HuH-7 (cell line): Measurements from ENCODE around the gene VIPR2.

Experiments used
- DNase-seq: peaks from one replicate; pipeline ENCODE4 v3.0.0; 2011; ENCODE audit warnings: low spot score

VIPR2 gene

DNA sequence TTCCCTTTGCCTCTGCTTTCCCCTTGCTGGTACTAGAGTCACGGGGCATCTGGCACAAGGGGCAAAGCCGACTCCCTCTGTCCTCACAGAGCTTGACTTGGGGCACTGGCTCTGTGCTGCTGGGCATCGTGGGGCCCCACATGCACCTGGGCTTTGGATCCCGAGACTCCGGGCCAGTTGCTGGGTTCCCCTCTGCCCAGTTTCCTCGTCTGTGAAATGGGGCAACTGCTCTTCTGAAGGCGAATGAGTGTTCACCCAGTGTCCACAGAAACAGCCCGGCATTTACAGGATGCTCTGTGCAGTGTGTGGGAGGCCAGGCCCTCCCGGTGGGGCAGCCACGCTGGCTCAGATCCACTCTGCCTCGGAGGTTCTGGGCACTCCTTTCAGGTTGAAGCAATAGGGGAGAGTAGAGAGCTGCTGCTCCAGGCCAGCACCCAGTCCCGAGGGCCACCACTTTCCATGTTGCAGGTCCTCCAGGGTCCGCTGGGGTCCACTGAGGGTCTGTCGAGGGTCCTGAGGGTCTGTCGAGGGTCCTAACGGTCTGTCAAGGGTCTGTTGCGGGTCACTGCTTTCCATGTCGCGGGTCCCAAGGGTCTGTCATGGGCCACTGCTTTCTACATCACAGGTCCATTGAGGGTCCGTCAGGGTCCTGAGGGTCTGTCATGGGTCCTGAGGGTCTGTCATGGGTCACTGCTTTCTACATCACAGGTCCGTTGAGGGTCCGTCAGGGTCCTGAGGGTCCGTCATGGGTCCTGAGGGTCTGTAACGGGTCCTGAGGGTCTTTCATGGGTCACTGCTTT lies 103.6 kb downstream of the VIPR2 start:
- no peak for DNase-seq

DNA sequence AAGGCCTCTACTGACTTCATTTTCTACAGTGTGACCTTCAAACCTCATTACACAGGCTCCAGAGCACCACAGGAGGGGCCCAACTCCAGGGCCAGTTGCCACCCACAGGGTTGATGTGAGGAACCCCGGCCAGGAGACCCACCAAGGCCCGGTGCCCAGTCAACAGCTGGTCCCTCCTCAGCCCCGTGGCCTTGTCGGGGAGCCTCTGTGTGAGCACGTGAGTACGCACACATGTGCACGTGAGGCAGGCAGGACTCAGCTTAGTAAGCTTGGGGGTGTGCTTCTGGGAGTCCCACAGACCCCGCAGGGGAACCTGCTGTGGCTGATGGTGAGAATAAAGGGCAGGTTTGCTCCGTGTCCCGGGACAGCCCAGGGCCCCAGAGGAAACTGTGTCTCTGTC lies 104.5 kb downstream of the VIPR2 start:
- no peak for DNase-seq

DNA sequence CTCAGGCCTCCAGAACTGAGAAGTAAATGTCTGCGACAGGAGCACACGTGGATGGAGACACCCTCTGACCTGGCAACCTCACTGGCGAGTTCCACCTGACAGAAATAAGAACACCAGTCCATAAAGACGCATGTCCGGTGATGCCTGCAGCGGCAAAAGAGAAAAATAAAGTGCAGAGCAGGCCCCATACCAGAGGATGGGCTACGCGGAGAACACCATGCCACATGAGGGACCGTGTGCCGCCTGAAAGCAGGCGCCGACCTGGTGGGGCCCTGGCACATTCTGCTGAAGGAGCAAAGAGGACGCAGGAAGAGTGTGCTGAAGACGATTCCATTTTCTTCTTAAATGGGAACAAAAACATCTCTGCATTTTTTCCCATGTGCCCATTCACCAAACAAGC lies 105.0 kb downstream of the VIPR2 start:
- DNase-seq, result no peak

DNA sequence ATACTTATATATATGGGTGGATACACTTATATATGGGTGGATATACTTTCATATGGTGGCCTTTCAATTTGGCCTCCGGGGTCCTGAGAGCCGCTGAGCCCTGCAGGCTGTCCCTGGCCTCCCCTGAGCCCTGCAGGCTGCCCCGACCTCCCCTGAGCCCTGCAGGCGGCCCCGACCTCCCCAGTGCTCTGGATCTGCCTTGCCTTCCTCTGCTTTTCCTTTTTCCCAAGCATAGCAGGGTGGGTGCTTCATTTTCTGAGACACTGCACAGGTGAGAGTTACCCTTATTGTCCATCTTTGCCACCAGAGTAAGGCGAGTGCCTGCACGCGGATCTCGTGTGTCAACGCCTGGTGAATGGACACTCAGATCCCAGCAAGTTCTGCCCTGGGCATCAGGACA lies 106.6 kb downstream of the VIPR2 start:
- DNase-seq, result no peak

DNA sequence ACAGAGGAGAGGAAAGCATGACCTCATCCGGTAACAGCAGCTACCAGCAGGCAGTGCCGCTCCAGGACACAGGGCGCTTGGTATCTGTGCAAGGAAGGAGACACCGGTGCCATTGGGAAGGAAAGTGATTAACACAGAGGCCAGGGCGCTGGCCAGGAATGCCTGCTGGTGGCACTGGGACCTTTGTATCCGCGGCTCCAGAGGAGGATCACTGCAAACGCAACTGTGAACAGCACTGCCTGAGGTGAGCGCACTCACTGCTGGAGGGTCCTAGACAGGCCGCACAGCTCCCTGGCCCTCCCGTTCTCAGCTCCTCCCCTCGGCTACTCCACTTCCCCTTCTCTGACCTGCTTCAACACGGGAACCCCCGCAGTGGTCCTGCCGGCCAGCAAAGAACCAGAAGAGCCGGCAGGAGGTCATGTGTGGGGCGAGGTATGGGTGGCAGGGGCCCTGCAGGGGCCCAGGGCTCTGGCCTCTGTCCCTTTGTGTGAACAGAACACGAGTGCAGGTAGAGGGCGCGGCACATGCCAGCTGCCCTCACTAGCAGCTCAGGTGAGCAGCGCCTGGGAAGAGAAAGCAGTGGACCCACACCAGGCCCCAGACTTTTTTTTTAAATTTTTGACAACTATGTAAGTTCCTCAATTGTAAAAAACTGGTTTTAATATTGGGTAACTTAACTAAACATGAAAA lies 107.6 kb downstream of the VIPR2 start:
- DNase-seq, result no peak

DNA sequence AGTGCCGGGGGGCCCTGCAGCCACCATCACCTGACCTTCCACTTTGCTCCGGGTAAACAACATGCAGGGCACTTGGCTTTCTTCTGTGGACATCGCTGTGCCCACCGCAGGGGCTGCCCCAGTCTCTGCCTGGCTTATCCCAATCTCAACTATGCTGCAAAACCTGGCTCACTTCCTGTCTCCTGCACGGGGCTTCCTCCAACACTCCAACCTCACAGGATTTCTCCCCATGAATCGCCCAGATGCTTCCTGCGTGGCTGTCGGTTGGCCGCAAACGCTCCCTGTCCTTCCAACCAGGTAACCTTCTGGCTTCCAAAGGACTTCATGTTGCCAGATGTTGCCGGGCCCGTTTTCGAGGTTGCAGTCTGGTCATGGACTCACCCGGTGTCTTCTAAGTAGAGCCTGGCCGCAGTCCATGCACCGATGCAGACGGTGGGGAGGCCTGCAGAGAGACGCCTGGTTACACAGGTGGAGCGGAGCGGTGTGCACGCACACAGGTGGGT lies 109.0 kb downstream of the VIPR2 start:
- DNase-seq, result no peak

DNA sequence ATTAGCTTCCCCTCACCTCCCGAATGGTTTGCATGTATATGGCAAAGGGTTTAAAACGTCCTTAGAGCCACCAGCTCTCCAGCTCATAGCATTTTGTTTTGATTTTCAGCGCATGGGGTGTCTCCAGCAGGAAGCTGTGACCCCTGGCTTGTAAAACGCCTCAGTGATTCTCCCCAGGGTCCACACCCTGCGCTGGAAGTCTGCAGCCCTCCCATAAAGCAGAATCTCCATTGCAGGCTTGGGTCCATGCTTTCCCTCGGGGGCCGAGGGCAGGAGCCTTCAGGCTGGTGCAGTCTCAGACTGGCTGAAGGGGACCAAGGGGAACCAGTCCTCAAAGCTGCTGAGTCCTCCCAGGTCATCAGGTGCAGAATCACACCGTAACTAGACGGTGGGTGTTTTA lies 109.7 kb downstream of the VIPR2 start:
- DNase-seq, result no peak

DNA sequence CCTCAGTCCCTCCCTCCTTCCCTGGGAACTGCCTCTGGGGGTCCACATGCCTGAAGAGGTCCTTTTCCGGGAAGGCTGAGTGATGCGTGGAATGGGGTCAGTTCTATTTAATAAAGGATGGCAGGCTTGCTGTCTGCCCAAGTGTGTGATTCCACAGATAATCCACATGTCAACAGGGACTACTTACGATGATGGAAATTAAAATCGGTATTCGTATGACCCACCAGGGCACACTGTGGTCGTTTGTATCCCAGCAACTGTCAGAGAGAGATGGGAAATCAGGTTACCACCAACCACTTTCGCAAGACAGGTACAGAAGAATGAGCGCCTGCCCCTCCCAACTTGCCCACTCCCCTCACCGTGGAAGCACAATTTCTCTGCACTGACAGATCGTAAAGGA lies 110.3 kb downstream of the VIPR2 start:
- no peak for DNase-seq

DNA sequence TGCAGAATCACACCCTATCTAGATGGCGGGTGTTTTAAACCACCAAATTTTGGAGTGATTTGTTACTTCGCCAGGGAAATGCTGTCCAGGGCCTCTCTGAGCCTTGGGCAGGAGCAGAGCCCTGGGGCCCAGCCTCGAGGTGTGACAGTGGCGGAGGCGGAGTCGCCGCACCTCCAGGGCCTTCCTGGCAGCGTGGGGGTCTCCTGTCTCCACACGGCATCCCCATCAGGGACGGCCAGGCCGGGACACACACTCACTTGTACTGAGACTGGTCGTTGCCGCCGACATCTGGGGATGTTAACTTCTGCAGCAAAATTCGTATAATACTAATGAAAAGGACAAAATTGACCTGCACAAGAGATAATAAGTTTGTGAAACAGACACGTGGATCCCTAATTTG lies 110.7 kb downstream of the VIPR2 start:
- DNase-seq, result no peak

DNA sequence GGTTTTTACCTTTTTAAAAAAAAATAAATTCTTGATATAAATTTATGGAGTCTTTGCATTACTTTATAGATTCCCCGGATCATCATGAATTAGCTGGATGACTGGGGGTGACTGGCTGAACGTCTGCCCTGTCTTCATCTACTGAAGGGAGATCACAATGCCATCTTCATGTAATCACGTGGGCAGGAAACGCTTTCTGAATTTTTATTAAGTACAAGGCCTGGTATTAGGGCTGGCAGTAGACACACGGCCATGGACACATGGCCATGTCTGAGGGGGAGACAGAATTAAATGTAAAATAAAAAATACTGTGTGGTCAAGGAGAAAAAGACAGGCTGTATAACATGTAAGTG lies 111.2 kb downstream of the VIPR2 start:
- no peak for DNase-seq

DNA sequence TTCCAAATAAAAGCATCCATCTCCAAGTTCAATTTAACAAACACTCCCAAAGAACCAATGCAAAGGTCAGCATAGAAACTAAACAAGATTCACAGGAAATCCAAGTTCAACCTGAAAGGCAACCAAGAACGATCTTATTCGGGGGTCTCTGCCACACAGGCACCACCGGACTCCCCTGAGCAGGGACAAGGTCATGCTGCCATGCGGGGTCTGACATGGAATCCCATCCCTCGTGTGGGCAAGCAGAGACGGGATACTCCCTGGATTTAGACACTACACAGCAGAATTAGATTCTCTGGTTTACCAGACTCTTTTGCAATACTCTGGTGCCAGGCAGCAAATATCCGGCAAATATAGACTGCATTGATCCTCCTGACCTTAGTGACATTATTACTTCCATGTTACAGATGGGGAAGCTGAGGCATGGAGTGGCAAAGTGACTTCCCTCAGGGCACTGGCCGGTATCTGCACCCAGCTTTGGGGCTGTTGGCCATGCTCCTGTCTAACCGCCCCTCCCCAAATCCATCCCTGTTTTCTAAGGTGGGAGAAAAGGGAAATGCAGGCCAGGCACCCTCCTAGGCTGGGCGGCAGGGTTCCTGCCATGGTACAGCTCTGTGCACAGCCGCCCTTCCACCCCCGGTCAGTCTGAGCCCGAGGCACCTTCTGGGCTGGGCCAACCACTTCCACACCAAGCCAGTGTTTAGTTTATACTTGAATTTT lies 111.8 kb downstream of the VIPR2 start:
- DNase-seq, result no peak

DNA sequence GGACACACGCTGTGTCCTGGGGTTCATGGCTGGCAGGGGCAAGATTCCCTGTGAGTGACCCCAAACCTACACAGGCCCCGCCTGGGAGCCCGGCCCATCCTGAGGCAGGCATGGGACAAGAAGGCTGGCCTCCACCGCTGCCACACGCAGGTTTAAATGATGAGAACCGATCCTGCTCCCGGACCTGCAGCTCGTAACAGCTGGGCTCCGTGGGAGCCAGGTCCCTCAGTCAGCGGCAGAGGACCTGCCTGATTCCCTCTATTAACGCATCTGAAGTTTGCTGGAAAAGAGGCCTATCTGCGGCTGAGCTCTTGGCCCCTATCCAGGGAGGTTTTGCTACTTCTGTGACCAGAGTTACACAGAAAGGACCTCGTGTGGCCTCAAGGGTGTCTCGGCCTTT lies 112.3 kb downstream of the VIPR2 start:
- no peak for DNase-seq

DNA sequence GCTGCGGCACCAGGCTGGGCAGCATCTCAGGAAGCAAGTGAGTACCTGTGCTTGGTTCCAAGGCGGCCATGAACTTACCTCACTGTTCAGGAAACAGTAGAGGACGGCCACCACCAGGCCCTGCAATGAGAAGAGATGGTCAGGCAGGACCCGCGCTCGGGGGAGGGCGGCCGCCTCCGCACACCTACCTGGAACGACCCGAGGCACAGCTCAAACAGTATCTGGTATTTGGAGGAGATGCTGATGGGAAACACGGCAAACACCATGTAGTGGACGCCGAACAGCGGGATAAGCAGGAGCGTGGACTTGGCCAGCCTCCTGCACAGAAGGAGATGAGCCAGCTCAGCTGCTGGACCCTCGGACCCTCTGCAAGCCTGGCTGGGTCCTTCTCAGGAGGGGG lies 112.9 kb downstream of the VIPR2 start:
- DNase-seq, result no peak

DNA sequence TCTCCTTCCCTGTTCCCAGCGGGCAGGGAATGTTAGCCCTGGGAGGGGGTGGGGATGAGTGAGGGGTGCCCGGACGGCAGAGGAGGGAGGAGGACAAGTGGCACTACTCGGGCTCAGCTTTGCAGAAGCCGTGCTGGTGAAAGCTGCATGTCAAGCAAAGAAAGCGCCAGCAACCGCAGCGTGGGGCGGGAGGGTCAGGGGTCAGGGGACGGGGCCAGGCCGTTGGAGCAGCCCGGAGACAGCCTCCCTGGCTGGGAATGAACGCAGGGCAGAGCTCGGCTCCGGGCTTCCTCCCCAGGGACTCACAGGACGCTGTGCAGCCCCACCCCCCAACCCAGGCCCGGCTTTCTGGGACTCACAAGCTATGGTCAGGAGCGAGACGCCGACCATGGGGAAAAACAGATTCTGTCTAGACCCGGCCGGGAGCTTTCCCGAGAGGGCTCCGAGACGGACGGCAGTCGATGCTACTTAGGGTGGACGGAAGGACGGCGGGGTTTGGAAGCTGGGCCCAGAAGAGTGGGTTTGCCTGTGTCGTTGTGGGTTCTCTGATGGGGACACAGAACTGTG lies 113.4 kb downstream of the VIPR2 start:
- DNase-seq, result peak; percentile 47

DNA sequence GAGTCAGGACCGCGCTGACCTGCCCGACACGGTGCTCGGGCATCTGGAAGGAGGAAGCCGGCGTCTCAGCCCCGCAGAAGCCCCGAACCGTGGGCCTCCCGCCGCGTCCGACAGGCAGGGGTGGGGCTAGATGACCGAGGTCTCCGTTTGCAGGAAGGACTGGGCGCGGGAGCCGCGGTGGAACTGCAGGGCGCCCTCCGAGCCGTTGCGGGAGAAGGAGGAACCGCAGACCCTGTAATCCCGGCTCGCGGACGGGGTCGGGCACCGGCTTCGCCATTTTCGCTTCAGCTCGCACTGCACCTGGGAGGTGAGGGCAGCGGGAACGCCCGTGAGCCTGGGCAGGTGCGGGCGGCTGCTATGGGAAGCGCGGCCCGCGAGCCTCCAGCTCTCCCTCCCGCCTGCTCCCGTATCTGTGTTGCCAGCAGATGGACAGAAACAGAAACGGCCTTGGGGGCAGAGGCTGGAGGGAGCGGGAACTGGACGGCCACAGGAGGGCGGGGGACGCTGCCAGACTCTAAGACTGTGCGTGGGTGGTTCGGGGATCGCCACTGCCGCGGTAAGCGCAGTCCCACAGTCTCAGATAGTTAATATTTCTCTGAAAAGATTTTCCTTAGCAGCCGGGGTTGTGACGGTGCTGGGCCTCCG lies 114.1 kb downstream of the VIPR2 start:
- DNase-seq, result peak; percentile 88

DNA sequence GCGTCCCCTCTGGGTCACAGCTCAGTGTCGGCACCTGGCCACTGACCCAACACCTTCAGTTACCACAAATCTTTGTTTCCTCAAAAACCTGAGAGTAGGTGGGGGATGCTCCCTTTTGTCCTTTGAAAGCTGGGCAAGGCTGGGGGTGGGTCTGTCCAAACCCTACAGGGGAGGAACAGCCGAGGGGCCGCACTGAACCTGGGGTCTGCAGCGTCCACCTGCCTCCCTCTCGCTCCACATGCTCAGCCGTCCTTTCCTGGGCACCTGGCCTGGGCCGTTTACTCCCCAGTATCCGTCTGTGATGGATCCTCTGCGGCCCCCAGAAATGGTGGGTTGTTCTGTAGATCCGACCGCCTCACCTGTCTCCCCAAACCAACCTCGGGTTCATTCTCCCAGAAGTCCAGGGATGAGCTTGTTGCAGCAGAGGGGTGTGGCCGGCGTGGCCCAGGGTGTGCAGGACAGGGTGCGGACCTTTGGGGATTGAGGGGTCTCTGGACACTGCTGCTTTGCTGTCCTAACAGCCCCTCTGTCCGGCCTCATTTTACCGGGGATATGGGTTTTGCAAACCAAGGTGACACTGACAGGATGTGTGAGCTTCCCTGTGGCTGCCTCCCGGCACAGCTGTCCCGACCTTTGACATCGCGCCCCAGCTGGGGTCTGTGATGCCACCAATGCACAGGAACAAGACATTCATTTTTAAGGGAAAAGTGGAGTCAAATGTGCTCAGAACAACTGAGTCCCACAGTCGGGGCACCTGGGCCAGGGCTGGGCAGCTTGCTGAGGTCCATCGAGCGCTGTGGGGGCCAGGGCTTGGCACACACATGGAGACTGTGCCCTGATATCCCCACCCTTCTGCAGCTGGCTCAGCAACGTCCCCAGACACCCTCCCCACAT lies 115.9 kb downstream of the VIPR2 start:
- DNase-seq, result no peak

DNA sequence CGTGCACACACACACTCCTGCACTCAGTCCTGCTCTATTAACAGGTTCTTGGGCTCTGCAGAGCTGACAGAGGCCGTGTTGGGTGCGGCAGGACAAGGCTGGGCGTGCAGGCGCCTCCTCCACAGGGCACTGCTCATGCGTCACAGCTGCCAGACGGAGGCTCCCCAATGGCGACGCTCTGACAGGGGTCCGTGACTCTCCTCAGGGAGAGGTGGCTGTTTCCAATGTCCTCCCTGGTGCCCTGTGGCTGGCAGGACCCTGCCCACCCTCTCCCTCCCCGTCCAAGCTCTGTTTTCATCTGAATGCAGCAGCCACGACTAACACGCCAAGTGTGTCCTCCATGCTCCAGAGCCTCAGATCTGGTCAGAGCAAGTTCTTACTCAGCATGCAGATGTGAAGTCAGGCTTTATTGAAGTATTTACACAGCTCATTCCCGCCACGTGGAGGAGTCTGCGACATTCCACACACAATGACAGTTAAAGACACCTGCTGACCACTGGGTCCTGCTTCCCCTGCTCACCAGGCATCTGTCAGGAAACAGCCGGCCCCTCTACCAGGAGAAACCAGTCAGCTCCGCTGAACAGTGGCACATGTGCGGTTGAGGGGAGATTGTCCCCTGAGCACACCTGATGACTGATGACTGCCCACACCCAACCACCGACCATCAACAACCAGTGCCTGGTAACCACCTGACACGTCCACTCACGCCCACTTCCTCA lies 116.7 kb downstream of the VIPR2 start:
- DNase-seq, result no peak

DNA sequence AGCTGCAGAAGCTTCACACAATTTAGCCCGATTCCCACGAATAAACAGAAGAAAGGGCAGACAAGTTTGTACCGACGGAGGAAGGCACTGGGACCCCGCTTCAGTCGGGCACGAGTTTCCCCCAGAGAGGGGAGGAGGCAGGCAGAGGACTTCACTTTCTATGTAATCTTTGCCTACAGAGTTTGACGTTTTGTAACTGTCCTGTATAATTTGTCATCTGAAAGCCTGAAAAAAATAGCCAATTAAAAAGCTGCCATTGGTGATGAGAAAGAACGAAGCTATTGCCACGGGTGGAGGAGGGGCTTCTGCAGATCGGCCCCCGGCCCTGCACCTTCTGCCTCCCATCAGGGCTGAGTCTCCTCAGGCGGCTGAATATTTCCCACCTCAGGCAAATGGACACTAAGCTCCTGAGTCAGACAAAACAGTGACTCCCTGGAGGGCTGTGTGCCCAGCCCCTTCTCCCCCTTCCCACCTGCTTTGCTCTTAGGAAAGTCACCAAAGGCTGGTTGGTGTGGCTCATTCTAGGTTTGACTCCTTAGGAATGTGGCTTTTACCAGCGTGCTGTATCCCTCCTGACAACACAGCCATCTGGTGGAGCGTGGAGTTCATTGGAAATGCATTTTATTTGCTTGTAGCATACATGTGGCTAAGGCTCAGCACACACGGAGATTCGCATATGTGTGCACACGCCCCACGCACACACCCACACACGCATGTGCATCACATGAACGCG lies 117.4 kb downstream of the VIPR2 start:
- no peak for DNase-seq

DNA sequence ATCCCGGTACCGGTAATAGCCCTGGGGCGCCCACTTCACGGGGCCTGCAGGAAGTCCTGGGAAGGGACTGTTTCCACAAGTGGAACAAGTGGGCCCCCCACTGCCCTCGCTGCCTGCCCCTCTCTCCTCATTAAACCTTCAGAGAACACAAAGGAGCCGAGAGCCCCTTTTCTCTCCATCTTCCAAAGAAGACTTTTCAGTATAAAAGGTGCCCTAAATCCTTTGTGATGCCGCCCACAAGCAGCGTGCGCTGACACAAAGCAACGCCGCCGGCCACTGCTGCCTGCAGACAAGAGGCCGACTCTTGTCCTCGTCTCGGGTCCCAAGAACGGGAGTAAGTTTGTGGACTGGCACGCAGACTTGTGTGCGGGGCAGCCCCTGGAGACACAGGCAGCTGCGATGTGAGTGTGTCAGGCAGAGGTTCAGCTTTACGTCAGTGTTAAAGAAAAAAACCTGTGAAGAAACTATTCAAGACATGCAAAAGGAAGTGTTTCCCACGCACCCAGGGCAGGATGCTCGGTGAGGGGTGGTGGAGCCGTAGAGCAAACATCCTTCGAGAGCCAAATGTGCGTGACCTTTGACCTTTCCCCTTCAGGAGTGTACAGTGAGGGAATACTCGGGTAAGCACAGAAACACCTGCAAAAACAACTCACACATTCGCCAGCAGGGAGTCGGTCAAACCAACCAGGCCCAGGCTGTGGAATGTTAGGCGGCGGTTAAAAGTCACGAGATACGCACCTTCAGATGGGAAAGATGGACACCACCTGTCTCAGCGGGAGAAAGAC lies 118.2 kb downstream of the VIPR2 start:
- no peak for DNase-seq
